Astrocyte (in vitro differentiated cells and primary cell): ENCODE measurements around the gene FBN2. TPM values are rescaled to one million over a fixed set of nuclear protein-coding genes. Genes with fewer than 3 reads are reported as not detected.

Source experiments
- DNase-seq: peaks from one replicate; pipeline ENCODE4 v3.0.0-alpha.2; 2010; ENCODE audit warnings: low read depth
- FAIRE-seq: peaks from 2 replicates; lab custom pipeline; 2011; peaks lifted over from hg19 to GRCh38; lab: Jason Lieb, UNC
- H2AFZ ChIP-seq: 2 replicates; pipeline ENCODE4 v1.6.0; 2012; ENCODE audit warnings: low read depth, low read length, inconsistent platforms
- H3K27ac ChIP-seq: 2 replicates; pipeline ENCODE4 v1.5.1; 2011; ENCODE audit warnings: low read depth, low read length, inconsistent platforms
- H3K27me3 ChIP-seq: 2 replicates; pipeline ENCODE4 v1.6.0; 2011; ENCODE audit warnings: low read length, inconsistent platforms; ENCODE audit not compliant: insufficient read depth
- H3K36me3 ChIP-seq: 2 replicates; pipeline ENCODE4 v1.5.1; 2011; ENCODE audit warnings: low read length, inconsistent platforms; ENCODE audit not compliant: insufficient read depth
- H3K4me1 ChIP-seq: 2 replicates; pipeline ENCODE4 v1.5.1; 2011; ENCODE audit warnings: low read length, inconsistent platforms; ENCODE audit not compliant: insufficient read depth
- H3K4me2 ChIP-seq: 2 replicates; pipeline ENCODE4 v1.6.0; 2012; ENCODE audit warnings: low read length, inconsistent platforms
- H3K4me3 ChIP-seq: 2 replicates; pipeline ENCODE4 v1.5.1; 2011; ENCODE audit warnings: low read depth, mild to moderate bottlenecking, low read length, inconsistent platforms; ENCODE audit not compliant: insufficient read depth
- H3K79me2 ChIP-seq: 2 replicates; pipeline ENCODE4 v1.6.0; 2012; ENCODE audit warnings: mild to moderate bottlenecking, low read length, inconsistent platforms; ENCODE audit not compliant: insufficient read depth
- H3K9ac ChIP-seq: 2 replicates; pipeline ENCODE4 v1.6.0; 2012; ENCODE audit warnings: mild to moderate bottlenecking, low read length, inconsistent platforms
- H3K9me3 ChIP-seq: 2 replicates; pipeline ENCODE4 v1.5.1; 2012; ENCODE audit warnings: low read depth, mild to moderate bottlenecking, low read length, inconsistent platforms; ENCODE audit not compliant: insufficient read depth
- H4K20me1 ChIP-seq: 2 replicates; pipeline ENCODE4 v1.6.0; 2012; ENCODE audit warnings: low read length, inconsistent platforms; ENCODE audit not compliant: insufficient read depth
- H3K27ac Mint-ChIP-seq: one replicate; pipeline ENCODE4 v1.8.0; 2021; ENCODE audit warnings: mild to moderate bottlenecking, mixed read lengths; ENCODE audit not compliant: unreplicated experiment
- H3K27me3 Mint-ChIP-seq: one replicate; pipeline ENCODE4 v1.8.0; 2021; ENCODE audit warnings: low read depth, mixed read lengths; ENCODE audit not compliant: unreplicated experiment
- H3K36me3 Mint-ChIP-seq: one replicate; pipeline ENCODE4 v1.8.0; 2021; ENCODE audit warnings: low read depth, mixed read lengths; ENCODE audit not compliant: unreplicated experiment
- H3K4me1 Mint-ChIP-seq: one replicate; pipeline ENCODE4 v1.8.0; 2021; ENCODE audit warnings: low read depth, mixed read lengths; ENCODE audit not compliant: unreplicated experiment
- H3K4me3 Mint-ChIP-seq: one replicate; pipeline ENCODE4 v1.8.0; 2021; ENCODE audit warnings: mild to moderate bottlenecking, moderate library complexity, mixed read lengths; ENCODE audit not compliant: unreplicated experiment
- H3K9me3 Mint-ChIP-seq: one replicate; pipeline ENCODE4 v1.8.0; 2021; ENCODE audit warnings: mild to moderate bottlenecking, mixed read lengths; ENCODE audit not compliant: unreplicated experiment
- EZH2 ChIP-seq: IDR thresholded peaks from 2 replicates; pipeline ENCODE4 v1.6.1; 2012; ENCODE audit warnings: mild to moderate bottlenecking, low read length, inconsistent platforms; ENCODE audit not compliant: insufficient read depth
- total RNA-seq: library from RNA; stranded (reverse); gene quantifications from 2 replicates; pipeline ENCODE4 v1.2.1, GENCODE V29; 2021
- TF ChIP-seq, protein P1 (sequence below): IDR thresholded peaks from 2 replicates; pipeline ENCODE4 v1.5.1; 2011; ENCODE audit warnings: low read depth, mild to moderate bottlenecking, inconsistent platforms, low read length, moderate library complexity; ENCODE audit not compliant: insufficient read depth

The FBN2 gene
- total RNA-seq, 1 donor from 2014 or later: 176 TPM

DNA sequence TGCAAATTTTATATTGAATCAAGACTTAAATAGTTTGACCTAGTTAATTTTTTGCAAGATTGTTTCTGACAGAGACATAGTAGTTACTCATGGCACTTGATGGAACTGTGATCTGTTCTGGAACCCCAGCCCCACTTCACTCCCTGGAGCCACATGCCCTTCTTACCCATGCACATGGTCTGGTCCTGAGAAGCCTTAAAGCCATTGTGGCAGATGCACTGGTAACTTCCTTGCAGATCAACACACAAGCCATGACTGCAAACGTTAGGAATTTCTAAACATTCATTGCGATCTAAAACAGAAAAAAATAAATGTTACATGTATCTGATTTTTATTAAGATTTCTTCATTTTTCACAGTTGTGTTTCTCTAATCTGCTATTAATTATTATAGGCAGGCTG, 233.3 kb downstream of the FBN2 start:
- H3K4me2 ChIP-seq: no peak overlapping the region
- H4K20me1 ChIP-seq: no peaks in the 10 kb centered on the region
- H3K79me2 ChIP-seq: no peaks in the 10 kb centered on the region
- DNase-seq (no peak), FAIRE-seq (no peak)
- Mint-ChIP-seq H3K36me3 (peaks cover 16% of the 10 kb centered on the region), H3K27me3 (no peaks in the 10 kb centered on the region), H3K9me3 (no peaks in the 10 kb centered on the region), H3K4me3 (no peak overlapping the region), H3K27ac (no peak overlapping the region), H3K4me1 (peaks cover 12% of the 10 kb centered on the region)
- H3K27me3 ChIP-seq: no peaks in the 10 kb centered on the region
- H2AFZ ChIP-seq: no peak overlapping the region
- H3K9me3 ChIP-seq: no peaks in the 10 kb centered on the region
- H3K4me1 ChIP-seq: peaks cover 5% of the 10 kb centered on the region
- TF ChIP-seq, protein P1, sequence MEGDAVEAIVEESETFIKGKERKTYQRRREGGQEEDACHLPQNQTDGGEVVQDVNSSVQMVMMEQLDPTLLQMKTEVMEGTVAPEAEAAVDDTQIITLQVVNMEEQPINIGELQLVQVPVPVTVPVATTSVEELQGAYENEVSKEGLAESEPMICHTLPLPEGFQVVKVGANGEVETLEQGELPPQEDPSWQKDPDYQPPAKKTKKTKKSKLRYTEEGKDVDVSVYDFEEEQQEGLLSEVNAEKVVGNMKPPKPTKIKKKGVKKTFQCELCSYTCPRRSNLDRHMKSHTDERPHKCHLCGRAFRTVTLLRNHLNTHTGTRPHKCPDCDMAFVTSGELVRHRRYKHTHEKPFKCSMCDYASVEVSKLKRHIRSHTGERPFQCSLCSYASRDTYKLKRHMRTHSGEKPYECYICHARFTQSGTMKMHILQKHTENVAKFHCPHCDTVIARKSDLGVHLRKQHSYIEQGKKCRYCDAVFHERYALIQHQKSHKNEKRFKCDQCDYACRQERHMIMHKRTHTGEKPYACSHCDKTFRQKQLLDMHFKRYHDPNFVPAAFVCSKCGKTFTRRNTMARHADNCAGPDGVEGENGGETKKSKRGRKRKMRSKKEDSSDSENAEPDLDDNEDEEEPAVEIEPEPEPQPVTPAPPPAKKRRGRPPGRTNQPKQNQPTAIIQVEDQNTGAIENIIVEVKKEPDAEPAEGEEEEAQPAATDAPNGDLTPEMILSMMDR: no peak
- no peak for TF ChIP-seq EZH2
- H3K4me3 ChIP-seq: no peak overlapping the region
- H3K36me3 ChIP-seq: peaks cover 12% of the 10 kb centered on the region
- H3K9ac ChIP-seq: no peak overlapping the region
- no peak overlapping the region for H3K27ac ChIP-seq

DNA sequence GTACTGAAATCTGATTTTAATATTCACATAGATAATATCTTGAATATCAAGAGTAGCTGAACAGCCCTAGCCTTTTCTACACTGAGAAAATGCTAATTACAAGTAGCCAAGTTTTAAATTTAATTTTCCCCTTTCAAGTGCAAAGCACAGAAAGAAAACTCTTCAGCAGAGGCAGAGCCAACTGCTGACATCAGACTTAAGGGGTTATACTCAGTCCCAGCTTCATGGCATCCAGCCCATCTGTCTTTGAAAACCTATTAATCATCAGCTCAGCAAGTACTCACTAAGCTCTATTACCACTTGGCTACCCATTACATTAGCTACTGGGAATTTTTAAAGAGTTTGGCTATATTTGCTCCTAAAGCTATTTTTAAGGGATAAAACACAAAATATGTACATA, 234.0 kb downstream of the FBN2 start:
- H3K9ac ChIP-seq: no peak overlapping the region
- peaks cover 9% of the 10 kb centered on the region for H3K36me3 ChIP-seq
- no peaks in the 10 kb centered on the region for H4K20me1 ChIP-seq
- H3K79me2 ChIP-seq: no peaks in the 10 kb centered on the region
- Mint-ChIP-seq H3K4me1 (peaks cover 12% of the 10 kb centered on the region), H3K9me3 (no peaks in the 10 kb centered on the region), H3K4me3 (no peak overlapping the region), H3K27me3 (no peaks in the 10 kb centered on the region), H3K27ac (no peak overlapping the region), H3K36me3 (peaks cover 18% of the 10 kb centered on the region)
- no peaks in the 10 kb centered on the region for H3K27me3 ChIP-seq
- FAIRE-seq (peak; percentile 59), DNase-seq (peak; percentile 87)
- no peak overlapping the region for H3K4me3 ChIP-seq
- no peaks in the 10 kb centered on the region for H3K9me3 ChIP-seq
- peaks cover 5% of the 10 kb centered on the region for H3K4me1 ChIP-seq
- H3K4me2 ChIP-seq: no peak overlapping the region
- no peak for TF ChIP-seq EZH2
- TF ChIP-seq, protein P1: no peak
- no peak overlapping the region for H3K27ac ChIP-seq
- H2AFZ ChIP-seq: no peak overlapping the region

DNA sequence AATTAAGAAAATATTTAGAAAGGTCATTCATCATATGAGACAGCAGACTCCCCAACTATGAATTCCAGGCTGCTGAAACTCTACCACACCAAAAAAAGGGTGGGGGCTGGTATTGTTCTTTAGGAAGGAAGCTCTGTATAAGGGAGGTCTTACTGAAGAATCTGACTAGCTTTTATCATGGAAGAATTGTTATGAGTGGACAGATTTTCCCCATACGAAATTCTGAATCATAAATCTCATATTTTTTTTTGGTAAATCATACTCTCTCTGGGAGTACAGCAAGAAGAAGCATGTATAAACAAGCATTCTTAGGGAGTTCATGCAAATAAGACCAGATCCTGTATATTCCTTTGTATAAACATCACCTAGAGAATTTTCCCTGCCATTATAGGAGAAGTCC, 234.5 kb downstream of the FBN2 start:
- peaks cover 18% of the 10 kb centered on the region for H3K36me3 Mint-ChIP-seq
- Histone ChIP-seq H3K27me3 (no peaks in the 10 kb centered on the region), H4K20me1 (no peaks in the 10 kb centered on the region), H2AFZ (no peak overlapping the region), H3K4me1 (peaks cover 5% of the 10 kb centered on the region), H3K9ac (no peak overlapping the region), H3K4me3 (no peak overlapping the region), H3K79me2 (no peaks in the 10 kb centered on the region), H3K27ac (no peak overlapping the region), H3K4me2 (no peak overlapping the region), H3K9me3 (no peaks in the 10 kb centered on the region), H3K36me3 (peaks cover 5% of the 10 kb centered on the region)
- peaks cover 12% of the 10 kb centered on the region for H3K4me1 Mint-ChIP-seq
- no peak overlapping the region for H3K27ac Mint-ChIP-seq
- no peak for TF ChIP-seq EZH2
- TF ChIP-seq, protein P1: no peak
- FAIRE-seq (no peak), DNase-seq (no peak)
- H3K9me3 Mint-ChIP-seq: no peaks in the 10 kb centered on the region
- no peak overlapping the region for H3K4me3 Mint-ChIP-seq
- H3K27me3 Mint-ChIP-seq: no peaks in the 10 kb centered on the region
